ENCODE results near the gene PAPOLA. TPM values are rescaled to one million over a fixed set of nuclear protein-coding genes. Genes with fewer than 3 reads are reported as not detected.

PAPOLA gene
- total RNA-seq, 1 experiment from 2014 or later: 194 TPM

GRCh38 chr14:96592591-96593386 is 90.6 kb downstream of the PAPOLA start:
- CTCF ChIA-PET: interaction anchor here (0.6 kb wide), 1 partner anchor 103 kb away, joined by 3 read pairs; no protein-coding TSS in a partner anchor
- H3K9me3 Mint-ChIP-seq (ENCODE audit: unreplicated experiment): no peaks in the 10 kb centered on the region
- POLR2A ChIA-PET: no interaction called here
- H3K4me1 Mint-ChIP-seq (ENCODE audit: insufficient read depth, unreplicated experiment): no peaks in the 10 kb centered on the region
- DNase-seq (ENCODE audit: unreplicated experiment): no peak
- no peak overlapping the region for H3K27ac Mint-ChIP-seq (ENCODE audit: low read depth, unreplicated experiment)
- H3K36me3 Mint-ChIP-seq (ENCODE audit: insufficient read depth, unreplicated experiment): no peaks in the 10 kb centered on the region
- H3K27me3 Mint-ChIP-seq (ENCODE audit: insufficient read depth, unreplicated experiment): peaks cover 11% of the 10 kb centered on the region
- intact Hi-C loops (cut with micrococcal nuclease): no loop called here
- H3K4me3 Mint-ChIP-seq (ENCODE audit: unreplicated experiment): peak overlapping the region; percentile 28
- TF ChIP-seq, protein P1, sequence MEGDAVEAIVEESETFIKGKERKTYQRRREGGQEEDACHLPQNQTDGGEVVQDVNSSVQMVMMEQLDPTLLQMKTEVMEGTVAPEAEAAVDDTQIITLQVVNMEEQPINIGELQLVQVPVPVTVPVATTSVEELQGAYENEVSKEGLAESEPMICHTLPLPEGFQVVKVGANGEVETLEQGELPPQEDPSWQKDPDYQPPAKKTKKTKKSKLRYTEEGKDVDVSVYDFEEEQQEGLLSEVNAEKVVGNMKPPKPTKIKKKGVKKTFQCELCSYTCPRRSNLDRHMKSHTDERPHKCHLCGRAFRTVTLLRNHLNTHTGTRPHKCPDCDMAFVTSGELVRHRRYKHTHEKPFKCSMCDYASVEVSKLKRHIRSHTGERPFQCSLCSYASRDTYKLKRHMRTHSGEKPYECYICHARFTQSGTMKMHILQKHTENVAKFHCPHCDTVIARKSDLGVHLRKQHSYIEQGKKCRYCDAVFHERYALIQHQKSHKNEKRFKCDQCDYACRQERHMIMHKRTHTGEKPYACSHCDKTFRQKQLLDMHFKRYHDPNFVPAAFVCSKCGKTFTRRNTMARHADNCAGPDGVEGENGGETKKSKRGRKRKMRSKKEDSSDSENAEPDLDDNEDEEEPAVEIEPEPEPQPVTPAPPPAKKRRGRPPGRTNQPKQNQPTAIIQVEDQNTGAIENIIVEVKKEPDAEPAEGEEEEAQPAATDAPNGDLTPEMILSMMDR (IDR thresholded peaks at IDR 0.05; ENCODE audit: unreplicated experiment): no peak
- BruUV-seq (replicated peaks): no TSS peak

- TF ChIP-seq, protein P1 (IDR thresholded peaks at IDR 0.05; ENCODE audit: unreplicated experiment): no peak
- intact Hi-C loops (cut with micrococcal nuclease): no loop called here
- BruUV-seq (replicated peaks): no TSS peak
- no peak overlapping the region for H3K4me3 Mint-ChIP-seq (ENCODE audit: unreplicated experiment)
- H3K27me3 Mint-ChIP-seq (ENCODE audit: insufficient read depth, unreplicated experiment): peaks cover 11% of the 10 kb centered on the region
- no peaks in the 10 kb centered on the region for H3K9me3 Mint-ChIP-seq (ENCODE audit: unreplicated experiment)
- H3K27ac Mint-ChIP-seq (ENCODE audit: low read depth, unreplicated experiment): no peak overlapping the region
- DNase-seq (ENCODE audit: unreplicated experiment): no peak
- POLR2A ChIA-PET: no interaction called here
- CTCF ChIA-PET: no interaction called here
- no peaks in the 10 kb centered on the region for H3K36me3 Mint-ChIP-seq (ENCODE audit: insufficient read depth, unreplicated experiment)
- H3K4me1 Mint-ChIP-seq (ENCODE audit: insufficient read depth, unreplicated experiment): no peaks in the 10 kb centered on the region
Observed at GRCh38 chr14:96594961-96595360, 92.8 kb downstream of the PAPOLA start.

DNA sequence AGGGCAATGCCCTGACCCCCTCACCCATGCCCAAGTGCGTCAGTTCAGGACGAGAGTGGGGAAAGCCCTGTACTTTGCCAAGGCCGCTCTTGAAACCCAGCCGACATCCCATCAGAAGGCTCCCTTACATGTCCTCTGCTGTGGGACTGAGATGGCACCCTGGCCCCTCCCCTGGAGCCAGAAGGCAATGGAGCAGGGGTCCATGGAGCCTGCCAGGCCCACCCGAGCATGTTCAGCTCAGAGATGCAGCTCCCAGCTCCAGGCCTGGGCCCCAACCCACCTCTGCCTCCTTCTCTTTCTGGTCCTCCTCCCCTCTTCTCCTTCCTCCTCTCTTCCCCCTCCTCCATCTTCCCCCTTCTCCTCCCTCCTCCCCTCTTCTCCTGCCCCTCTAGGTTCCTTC is 95.5 kb downstream of the PAPOLA start:
- POLR2A ChIA-PET: no interaction called here
- intact Hi-C loops (cut with micrococcal nuclease): no loop called here
- peaks cover 31% of the 10 kb centered on the region for H3K27me3 Mint-ChIP-seq (ENCODE audit: insufficient read depth, unreplicated experiment)
- H3K4me3 Mint-ChIP-seq (ENCODE audit: unreplicated experiment): no peak overlapping the region
- TF ChIP-seq, protein P1 (IDR thresholded peaks at IDR 0.05; ENCODE audit: unreplicated experiment): no peak
- DNase-seq (ENCODE audit: unreplicated experiment): no peak
- no peaks in the 10 kb centered on the region for H3K9me3 Mint-ChIP-seq (ENCODE audit: unreplicated experiment)
- CTCF ChIA-PET: no interaction called here
- no TSS peak for BruUV-seq (replicated peaks)
- no peaks in the 10 kb centered on the region for H3K36me3 Mint-ChIP-seq (ENCODE audit: insufficient read depth, unreplicated experiment)
- H3K27ac Mint-ChIP-seq (ENCODE audit: low read depth, unreplicated experiment): no peak overlapping the region
- no peaks in the 10 kb centered on the region for H3K4me1 Mint-ChIP-seq (ENCODE audit: insufficient read depth, unreplicated experiment)

GRCh38 chr14:96598332-96598928 is 96.2 kb downstream of the PAPOLA start:
- intact Hi-C loops (cut with micrococcal nuclease): no loop called here
- Mint-ChIP-seq H3K4me3 (ENCODE audit: unreplicated experiment) (no peak overlapping the region), H3K4me1 (ENCODE audit: insufficient read depth, unreplicated experiment) (no peaks in the 10 kb centered on the region), H3K9me3 (ENCODE audit: unreplicated experiment) (no peaks in the 10 kb centered on the region), H3K27ac (ENCODE audit: low read depth, unreplicated experiment) (no peak overlapping the region), H3K36me3 (ENCODE audit: insufficient read depth, unreplicated experiment) (no peaks in the 10 kb centered on the region), H3K27me3 (ENCODE audit: insufficient read depth, unreplicated experiment) (peaks cover 34% of the 10 kb centered on the region)
- TF ChIP-seq, protein P1 (IDR thresholded peaks at IDR 0.05; ENCODE audit: unreplicated experiment): no peak
- DNase-seq (ENCODE audit: unreplicated experiment): no peak
- ChIA-PET CTCF (no interaction called here), POLR2A (no interaction called here)
- BruUV-seq (replicated peaks): no TSS peak
